SKM-1 treated with dmso at 0.1 percent for 144 hours (cell line): ENCODE results near the gene PRRC2B.
"Not testable (repeated sequence)": the region's sequence is repeated elsewhere in the genome, so short reads cannot be mapped to it uniquely, and the experiment has no call there.

ENCODE experiments used
- DNase-seq: peaks from one replicate; lab custom pipeline; 2025; ENCODE audit not compliant: unreplicated experiment; lab: John Stamatoyannopoulos, UW

The PRRC2B gene

GRCh38 chr9:131393622-131394463, at the start of gene PRRC2B:
Gene PRRC2B, plus strand, starts transcription at chr9:131394086. Its CDS starts 36,059 bp downstream, at chr9:131430145.
- peak; percentile 71 for DNase-seq

- not testable (repeated sequence) for DNase-seq
These were observed 48.9 kb upstream of the PRRC2B start for GRCh38 chr9:131344931-131345535.

GRCh38 chr9:131346559-131346958, 47.3 kb upstream of the PRRC2B start:
- DNase-seq, result no peak

- DNase-seq, result no peak
These were observed 46.4 kb upstream of the PRRC2B start for GRCh38 chr9:131347376-131348020.

GRCh38 chr9:131348631-131349521, 45.0 kb upstream of the PRRC2B start:
- no peak for DNase-seq

GRCh38 chr9:131349522-131349880, 44.4 kb upstream of the PRRC2B start:
- DNase-seq, result no peak

GRCh38 chr9:131349881-131350563, 43.9 kb upstream of the PRRC2B start:
- DNase-seq, result peak; percentile 81

GRCh38 chr9:131356479-131356878, 37.4 kb upstream of the PRRC2B start:
- peak; percentile 77 for DNase-seq

- DNase-seq, result no peak
These were observed 35.3 kb upstream of the PRRC2B start for GRCh38 chr9:131358556-131358955.

GRCh38 chr9:131361202-131361833, 32.6 kb upstream of the PRRC2B start:
- DNase-seq, result no peak

GRCh38 chr9:131365546-131365945, 28.3 kb upstream of the PRRC2B start:
- no peak for DNase-seq

- DNase-seq, result no peak
These were observed 27.0 kb upstream of the PRRC2B start for GRCh38 chr9:131366761-131367401.

GRCh38 chr9:131367450-131367849, 26.4 kb upstream of the PRRC2B start:
- no peak for DNase-seq

GRCh38 chr9:131370638-131371037, 23.2 kb upstream of the PRRC2B start:
- DNase-seq, result no peak

GRCh38 chr9:131372599-131372973, 21.3 kb upstream of the PRRC2B start:
- DNase-seq, result peak; percentile 26

- DNase-seq, result not testable (repeated sequence)
These were observed 19.2 kb upstream of the PRRC2B start for GRCh38 chr9:131374638-131375037.

- DNase-seq, result no peak
These were observed 14.8 kb upstream of the PRRC2B start for GRCh38 chr9:131379056-131379455.

- DNase-seq, result no peak
These were observed 10.8 kb upstream of the PRRC2B start for GRCh38 chr9:131382850-131383729.

- no peak for DNase-seq
These were observed 8.6 kb upstream of the PRRC2B start for GRCh38 chr9:131385296-131385695.
